ENCODE measurements around the gene ANKS1B. TPM values are rescaled to one million over a fixed set of nuclear protein-coding genes. Genes with fewer than 3 reads are reported as not detected.

Gene ANKS1B
- total RNA-seq, 1 donor from 2014 or later: 11.3 TPM

DNA sequence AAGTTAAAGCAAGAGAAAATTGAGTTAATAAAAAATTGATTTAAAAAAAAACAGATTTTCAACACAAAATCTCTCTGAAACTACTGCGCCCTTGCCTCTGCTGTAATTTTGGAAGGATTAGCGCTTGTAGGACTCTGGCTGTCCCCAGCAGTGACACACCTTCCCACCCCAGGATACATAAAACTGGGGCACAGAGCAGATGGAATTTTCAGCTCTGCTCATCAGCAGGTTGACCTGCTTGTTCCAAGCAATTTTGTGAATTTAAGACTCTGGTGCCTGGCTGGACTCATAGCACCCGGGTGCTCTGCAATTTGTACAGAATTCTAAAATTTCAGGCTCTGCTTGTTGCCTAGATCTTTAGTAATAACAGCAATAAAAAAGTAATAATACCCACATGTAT lies 595.0 kb downstream of the ANKS1B start:
- H3K27me3 Mint-ChIP-seq (ENCODE audit: unreplicated experiment): no peaks in the 10 kb centered on the region
- H3K36me3 Mint-ChIP-seq (ENCODE audit: unreplicated experiment): no peaks in the 10 kb centered on the region
- no peak for DNase-seq
- H3K27ac Mint-ChIP-seq (ENCODE audit: unreplicated experiment): no peak overlapping the region
- TF ChIP-seq, protein P1, sequence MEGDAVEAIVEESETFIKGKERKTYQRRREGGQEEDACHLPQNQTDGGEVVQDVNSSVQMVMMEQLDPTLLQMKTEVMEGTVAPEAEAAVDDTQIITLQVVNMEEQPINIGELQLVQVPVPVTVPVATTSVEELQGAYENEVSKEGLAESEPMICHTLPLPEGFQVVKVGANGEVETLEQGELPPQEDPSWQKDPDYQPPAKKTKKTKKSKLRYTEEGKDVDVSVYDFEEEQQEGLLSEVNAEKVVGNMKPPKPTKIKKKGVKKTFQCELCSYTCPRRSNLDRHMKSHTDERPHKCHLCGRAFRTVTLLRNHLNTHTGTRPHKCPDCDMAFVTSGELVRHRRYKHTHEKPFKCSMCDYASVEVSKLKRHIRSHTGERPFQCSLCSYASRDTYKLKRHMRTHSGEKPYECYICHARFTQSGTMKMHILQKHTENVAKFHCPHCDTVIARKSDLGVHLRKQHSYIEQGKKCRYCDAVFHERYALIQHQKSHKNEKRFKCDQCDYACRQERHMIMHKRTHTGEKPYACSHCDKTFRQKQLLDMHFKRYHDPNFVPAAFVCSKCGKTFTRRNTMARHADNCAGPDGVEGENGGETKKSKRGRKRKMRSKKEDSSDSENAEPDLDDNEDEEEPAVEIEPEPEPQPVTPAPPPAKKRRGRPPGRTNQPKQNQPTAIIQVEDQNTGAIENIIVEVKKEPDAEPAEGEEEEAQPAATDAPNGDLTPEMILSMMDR (IDR thresholded peaks at IDR 0.05; ENCODE audit: partially characterized antibody, unreplicated experiment): no peak
- no peaks in the 10 kb centered on the region for H3K4me1 Mint-ChIP-seq (ENCODE audit: low read depth, unreplicated experiment)
- no peaks in the 10 kb centered on the region for H3K9me3 Mint-ChIP-seq (ENCODE audit: unreplicated experiment)
- H3K4me3 Mint-ChIP-seq (ENCODE audit: unreplicated experiment): no peak overlapping the region

DNA sequence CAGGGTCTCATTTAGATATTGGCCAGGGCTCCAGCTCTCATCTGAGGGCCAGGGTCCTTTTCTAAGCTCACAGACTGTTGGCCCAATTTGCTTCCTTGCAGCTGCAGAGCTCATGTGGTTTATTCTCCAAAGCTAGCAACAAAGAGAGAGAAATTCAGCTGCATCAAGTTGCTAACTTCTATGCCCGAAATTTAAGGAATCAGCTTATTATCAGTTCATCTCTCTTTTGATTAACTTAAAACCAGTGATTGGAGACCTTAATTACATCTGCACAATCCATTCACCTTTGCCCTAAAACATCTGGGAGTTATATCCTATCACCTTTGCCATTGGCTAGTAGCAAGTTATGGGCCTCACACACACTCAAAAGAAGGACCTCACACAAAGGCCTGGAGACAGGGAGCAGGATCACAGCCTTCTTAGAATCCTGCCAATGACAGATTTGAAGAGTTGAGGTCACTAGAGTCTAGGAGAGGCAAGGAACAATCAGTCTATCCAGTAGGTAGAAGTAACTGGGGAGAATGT lies 596.0 kb downstream of the ANKS1B start:
- no peaks in the 10 kb centered on the region for H3K9me3 Mint-ChIP-seq (ENCODE audit: unreplicated experiment)
- H3K27ac Mint-ChIP-seq (ENCODE audit: unreplicated experiment): no peak overlapping the region
- no peaks in the 10 kb centered on the region for H3K27me3 Mint-ChIP-seq (ENCODE audit: unreplicated experiment)

DNA sequence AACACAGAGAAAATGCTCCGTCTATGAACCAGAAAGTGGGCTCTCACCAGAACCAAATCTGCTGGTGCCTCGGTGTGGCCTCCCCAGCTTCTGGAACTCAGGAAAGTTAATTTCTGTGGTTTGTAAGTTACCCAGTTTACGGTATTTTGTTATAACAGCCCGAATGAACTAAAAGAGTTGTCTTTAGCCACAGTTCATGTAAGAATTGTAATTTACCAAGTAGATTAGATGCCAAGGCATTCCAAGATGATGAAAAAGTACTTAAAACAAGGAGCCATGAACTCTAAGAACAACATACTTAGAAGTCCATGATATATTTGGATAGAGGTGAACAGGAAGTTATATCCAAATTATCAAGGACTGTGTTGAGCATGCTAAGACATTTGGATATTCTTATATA lies 597.1 kb downstream of the ANKS1B start:
- Mint-ChIP-seq H3K9me3 (ENCODE audit: unreplicated experiment) (no peaks in the 10 kb centered on the region), H3K27me3 (ENCODE audit: unreplicated experiment) (no peaks in the 10 kb centered on the region), H3K4me3 (ENCODE audit: unreplicated experiment) (no peak overlapping the region), H3K36me3 (ENCODE audit: unreplicated experiment) (no peaks in the 10 kb centered on the region), H3K27ac (ENCODE audit: unreplicated experiment) (no peak overlapping the region), H3K4me1 (ENCODE audit: low read depth, unreplicated experiment) (no peaks in the 10 kb centered on the region)
- DNase-seq: no peak
- TF ChIP-seq, protein P1 (IDR thresholded peaks at IDR 0.05; ENCODE audit: partially characterized antibody, unreplicated experiment): no peak

More for the DNA sequence above, 596.0 kb downstream of the ANKS1B start:
- H3K36me3 Mint-ChIP-seq (ENCODE audit: unreplicated experiment): no peaks in the 10 kb centered on the region
- H3K4me1 Mint-ChIP-seq (ENCODE audit: low read depth, unreplicated experiment): no peaks in the 10 kb centered on the region
- TF ChIP-seq, protein P1 (IDR thresholded peaks at IDR 0.05; ENCODE audit: partially characterized antibody, unreplicated experiment): no peak
- no peak for DNase-seq
- no peak overlapping the region for H3K4me3 Mint-ChIP-seq (ENCODE audit: unreplicated experiment)

DNA sequence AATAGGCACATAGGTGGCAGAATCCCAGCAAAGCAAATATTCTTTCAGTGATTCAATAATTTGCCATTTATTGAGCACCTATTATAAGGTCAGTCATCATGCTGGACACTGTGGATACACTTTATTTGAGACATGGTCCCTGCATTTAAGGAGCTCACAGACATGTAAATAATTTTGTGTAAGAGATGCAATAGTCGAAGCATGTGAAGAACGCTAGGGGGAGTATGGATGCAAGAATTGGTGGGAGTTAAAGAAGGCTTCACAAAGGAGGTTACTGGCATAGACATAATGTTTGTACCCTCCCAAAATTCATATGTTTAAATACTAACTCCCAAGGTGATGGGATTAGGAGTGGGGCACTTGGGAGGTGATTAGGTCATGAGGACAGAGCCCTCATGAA lies 597.8 kb downstream of the ANKS1B start:
- Mint-ChIP-seq H3K4me1 (ENCODE audit: low read depth, unreplicated experiment) (no peaks in the 10 kb centered on the region), H3K36me3 (ENCODE audit: unreplicated experiment) (no peaks in the 10 kb centered on the region), H3K4me3 (ENCODE audit: unreplicated experiment) (no peak overlapping the region), H3K27me3 (ENCODE audit: unreplicated experiment) (no peaks in the 10 kb centered on the region), H3K9me3 (ENCODE audit: unreplicated experiment) (no peaks in the 10 kb centered on the region), H3K27ac (ENCODE audit: unreplicated experiment) (no peak overlapping the region)
- no peak for DNase-seq
- TF ChIP-seq, protein P1 (IDR thresholded peaks at IDR 0.05; ENCODE audit: partially characterized antibody, unreplicated experiment): peak; percentile 73

DNA sequence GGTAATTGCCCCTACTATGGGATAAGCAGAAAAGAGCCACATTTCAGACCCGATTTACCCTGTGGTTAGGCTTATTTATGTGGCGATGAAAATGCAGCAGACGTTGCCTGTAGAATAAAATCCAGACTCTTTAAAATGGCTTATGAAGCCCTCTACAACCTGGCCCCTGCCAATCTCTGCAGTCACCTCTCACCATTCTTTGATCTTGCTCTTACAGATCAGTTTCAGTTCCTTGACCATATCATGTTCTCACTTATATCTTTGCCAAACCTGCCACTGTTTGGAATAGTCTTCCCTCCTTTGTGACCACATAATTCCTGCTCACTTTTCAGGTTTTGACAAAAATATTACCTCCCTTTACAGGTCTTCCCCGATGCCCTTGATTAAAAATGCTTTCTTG lies 601.5 kb downstream of the ANKS1B start:
- TF ChIP-seq, protein P1 (IDR thresholded peaks at IDR 0.05; ENCODE audit: partially characterized antibody, unreplicated experiment): no peak
- no peak for DNase-seq
- Mint-ChIP-seq H3K27ac (ENCODE audit: unreplicated experiment) (no peak overlapping the region), H3K27me3 (ENCODE audit: unreplicated experiment) (no peaks in the 10 kb centered on the region), H3K4me3 (ENCODE audit: unreplicated experiment) (no peak overlapping the region), H3K9me3 (ENCODE audit: unreplicated experiment) (no peaks in the 10 kb centered on the region), H3K36me3 (ENCODE audit: unreplicated experiment) (no peaks in the 10 kb centered on the region), H3K4me1 (ENCODE audit: low read depth, unreplicated experiment) (no peaks in the 10 kb centered on the region)

Data from glutamatergic neuron (in vitro differentiated cells).